A673 (cell line): Measurements from ENCODE around the gene UCP2. TPM values are rescaled to one million over a fixed set of nuclear protein-coding genes. Genes with fewer than 3 reads are reported as not detected.

Experiments
- BruUV-seq: library from RNA; stranded (reverse); fragments of 400-500 nt; replicated peaks from 2 replicates; lab custom pipeline; 2021; lab: Mats Ljungman, UMichigan
- CTCF ChIA-PET: fragments of 300-600 bp; sonication (Branson Sonifier 250); formaldehyde crosslinking; loops from one replicate; lab custom pipeline; 2022; ENCODE audit warnings: antibody characterized with exemption; lab: Charles Lee
- POLR2A ChIA-PET: fragments of 300-600 bp; sonication (Branson Sonifier 250); formaldehyde crosslinking; loops from one replicate; lab custom pipeline; 2022; ENCODE audit warnings: antibody characterized with exemption; ENCODE audit not compliant: low non-redundant PET; lab: Charles Lee
- DNase-seq: peaks from one replicate; pipeline ENCODE4 v3.0.0-alpha.2; 2015; ENCODE audit warnings: low spot score
- H3K27ac ChIP-seq: fragments of 200-600 bp; sonication (generic); 2 replicates; pipeline ENCODE4 v1.5.1; 2016; ENCODE audit warnings: mixed run types, low read depth, mild to moderate bottlenecking, mixed read lengths, antibody characterized with exemption, low read length; ENCODE audit not compliant: poor library complexity, severe bottlenecking
- H3K27me3 ChIP-seq: fragments of 200-600 bp; sonication (generic); replicated peaks from 2 replicates; pipeline ENCODE4 v1.6.1; 2017; ENCODE audit warnings: mixed run types, low read depth, mild to moderate bottlenecking, mixed read lengths, antibody characterized with exemption, low read length; ENCODE audit not compliant: insufficient read depth, poor library complexity
- H3K36me3 ChIP-seq: fragments of 200-600 bp; sonication (generic); 2 replicates; pipeline ENCODE4 v1.6.1; 2016; ENCODE audit warnings: mixed run types, mild to moderate bottlenecking, mixed read lengths, antibody characterized with exemption, low read length; ENCODE audit not compliant: insufficient read depth, poor library complexity, severe bottlenecking
- H3K4me1 ChIP-seq: fragments of 200-600 bp; sonication (generic); 2 replicates; pipeline ENCODE4 v1.6.1; 2017; ENCODE audit warnings: mixed run types, mild to moderate bottlenecking, mixed read lengths, antibody characterized with exemption, low read length; ENCODE audit not compliant: insufficient read depth, poor library complexity, severe bottlenecking
- H3K4me3 ChIP-seq: fragments of 200-600 bp; sonication (generic); 2 replicates; pipeline ENCODE4 v1.5.1; 2016; ENCODE audit warnings: low read depth, mixed run types, mild to moderate bottlenecking, mixed read lengths, low read length; ENCODE audit not compliant: poor library complexity, severe bottlenecking
- H3K9me3 ChIP-seq: fragments of 200-600 bp; sonication (generic); 2 replicates; pipeline ENCODE4 v1.6.1; 2016; ENCODE audit warnings: mixed run types, low read depth, mild to moderate bottlenecking, mixed read lengths, antibody characterized with exemption, low read length; ENCODE audit not compliant: poor library complexity, severe bottlenecking
- EZH2 ChIP-seq: fragments of 200-600 bp; sonication (generic); IDR thresholded peaks from 2 replicates; pipeline ENCODE4 v1.6.1; 2017; ENCODE audit warnings: borderline replicate concordance, low read depth, mild to moderate bottlenecking, mixed read lengths, antibody characterized with exemption, low read length; ENCODE audit not compliant: poor library complexity, severe bottlenecking
- intact Hi-C: fragments of 100-400 bp; cut with micrococcal nuclease; formaldehyde crosslinking; loops from one replicate; pipeline ENCODE4 v1.10.0; 2022; ENCODE audit not compliant: unreplicated experiment
- total RNA-seq: library from RNA; stranded (reverse); gene quantifications from 2 replicates; pipeline ENCODE4 v1.2.3, GENCODE V29; 2021
- TF ChIP-seq, protein P1 (sequence below): fragments of 300-800, 200-600 bp; sonication (generic); conservative IDR thresholded peaks from 2 replicates; pipeline ENCODE4 v1.5.1; 2017; ENCODE audit warnings: low read depth, mild to moderate bottlenecking, antibody characterized with exemption, low read length, moderate library complexity, mixed read lengths

The UCP2 gene
- total RNA-seq, 1 experiment from 2014 or later = 88.5 TPM

DNA sequence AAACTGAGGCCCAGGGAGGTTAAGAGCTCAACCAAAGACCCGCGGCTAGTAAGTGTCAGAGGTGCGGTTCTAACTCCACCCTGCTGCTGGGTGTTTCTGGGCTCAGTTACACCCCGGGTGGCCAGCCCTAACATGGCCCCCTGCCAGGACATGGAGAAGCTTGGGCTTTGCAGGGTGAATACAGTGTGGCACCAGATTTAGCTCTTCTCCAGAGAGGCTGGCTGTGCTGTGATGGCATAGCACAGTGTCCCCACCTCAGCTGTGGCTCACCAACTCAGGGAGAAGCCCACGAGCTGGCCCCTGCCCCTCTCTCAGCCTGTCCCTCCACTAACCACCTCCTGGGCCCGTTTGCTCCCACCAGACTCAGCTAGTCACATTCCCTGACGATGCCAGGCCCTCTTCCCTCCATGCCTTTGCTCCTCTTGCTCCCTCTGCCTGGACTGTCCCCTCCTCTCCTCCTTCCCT is 19.2 kb upstream of the UCP2 start:
- intact Hi-C loops = no loop called here
- Histone ChIP-seq H3K36me3 (no peaks in the 10 kb centered on the region), H3K9me3 (no peaks in the 10 kb centered on the region), H3K4me3 (no peak overlapping the region), H3K27ac (no peak overlapping the region), H3K27me3 (no peaks in the 10 kb centered on the region), H3K4me1 (peaks cover 6% of the 10 kb centered on the region)
- TF ChIP-seq EZH2 = no peak
- TF ChIP-seq, protein P1, sequence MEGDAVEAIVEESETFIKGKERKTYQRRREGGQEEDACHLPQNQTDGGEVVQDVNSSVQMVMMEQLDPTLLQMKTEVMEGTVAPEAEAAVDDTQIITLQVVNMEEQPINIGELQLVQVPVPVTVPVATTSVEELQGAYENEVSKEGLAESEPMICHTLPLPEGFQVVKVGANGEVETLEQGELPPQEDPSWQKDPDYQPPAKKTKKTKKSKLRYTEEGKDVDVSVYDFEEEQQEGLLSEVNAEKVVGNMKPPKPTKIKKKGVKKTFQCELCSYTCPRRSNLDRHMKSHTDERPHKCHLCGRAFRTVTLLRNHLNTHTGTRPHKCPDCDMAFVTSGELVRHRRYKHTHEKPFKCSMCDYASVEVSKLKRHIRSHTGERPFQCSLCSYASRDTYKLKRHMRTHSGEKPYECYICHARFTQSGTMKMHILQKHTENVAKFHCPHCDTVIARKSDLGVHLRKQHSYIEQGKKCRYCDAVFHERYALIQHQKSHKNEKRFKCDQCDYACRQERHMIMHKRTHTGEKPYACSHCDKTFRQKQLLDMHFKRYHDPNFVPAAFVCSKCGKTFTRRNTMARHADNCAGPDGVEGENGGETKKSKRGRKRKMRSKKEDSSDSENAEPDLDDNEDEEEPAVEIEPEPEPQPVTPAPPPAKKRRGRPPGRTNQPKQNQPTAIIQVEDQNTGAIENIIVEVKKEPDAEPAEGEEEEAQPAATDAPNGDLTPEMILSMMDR = no peak
- no peak for DNase-seq
- POLR2A ChIA-PET = no interaction called here
- BruUV-seq = no TSS peak
- CTCF ChIA-PET = no interaction called here

DNA sequence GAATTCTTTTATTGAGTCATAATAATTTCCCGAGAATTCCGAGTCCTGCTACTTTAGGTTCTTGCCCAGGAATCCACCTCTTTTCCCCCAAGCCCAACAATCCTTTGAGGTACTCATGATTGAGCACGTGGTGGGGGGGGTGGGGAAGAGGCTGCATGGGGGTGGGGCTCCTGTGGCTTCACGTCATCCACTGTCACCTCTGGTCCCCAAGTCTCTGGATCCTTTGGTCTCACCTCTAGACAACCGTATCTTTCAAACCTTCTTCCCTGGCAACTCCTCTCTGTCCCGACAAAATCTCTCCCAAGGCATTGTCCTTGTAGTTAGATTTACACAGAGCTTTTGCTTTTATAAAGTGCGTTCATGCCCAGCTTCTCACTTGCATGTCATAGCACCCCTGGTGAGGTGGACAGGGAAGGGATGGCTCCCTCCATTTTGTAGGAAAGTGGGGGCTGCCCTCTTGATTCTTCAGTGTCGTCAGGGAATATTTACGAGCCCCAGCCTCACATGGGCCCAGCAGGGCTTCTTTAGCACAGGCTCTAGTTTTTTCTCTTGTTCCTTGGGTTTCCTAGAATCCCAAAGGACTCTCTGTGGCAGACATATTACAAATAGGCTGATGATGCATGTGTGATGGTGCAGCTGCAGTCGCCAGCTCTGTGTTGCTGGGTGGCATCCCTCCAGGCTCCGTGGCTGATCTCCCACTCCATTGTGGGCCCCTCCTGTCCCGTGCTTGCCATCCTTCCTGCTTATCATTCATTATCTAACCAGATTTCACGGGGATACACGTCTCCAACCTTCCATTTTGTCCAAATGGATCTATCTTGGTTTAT is 17.9 kb upstream of the UCP2 start:
- H3K27me3 ChIP-seq = no peaks in the 10 kb centered on the region
- no peak overlapping the region for H3K4me3 ChIP-seq
- POLR2A ChIA-PET = no interaction called here
- H3K4me1 ChIP-seq = peaks cover 6% of the 10 kb centered on the region
- intact Hi-C loops = no loop called here
- H3K36me3 ChIP-seq = no peaks in the 10 kb centered on the region
- CTCF ChIA-PET = no interaction called here
- no peak overlapping the region for H3K27ac ChIP-seq
- TF ChIP-seq, protein P1 = no peak
- no peak for TF ChIP-seq EZH2
- no peaks in the 10 kb centered on the region for H3K9me3 ChIP-seq
- BruUV-seq = no TSS peak
- DNase-seq = no peak

DNA sequence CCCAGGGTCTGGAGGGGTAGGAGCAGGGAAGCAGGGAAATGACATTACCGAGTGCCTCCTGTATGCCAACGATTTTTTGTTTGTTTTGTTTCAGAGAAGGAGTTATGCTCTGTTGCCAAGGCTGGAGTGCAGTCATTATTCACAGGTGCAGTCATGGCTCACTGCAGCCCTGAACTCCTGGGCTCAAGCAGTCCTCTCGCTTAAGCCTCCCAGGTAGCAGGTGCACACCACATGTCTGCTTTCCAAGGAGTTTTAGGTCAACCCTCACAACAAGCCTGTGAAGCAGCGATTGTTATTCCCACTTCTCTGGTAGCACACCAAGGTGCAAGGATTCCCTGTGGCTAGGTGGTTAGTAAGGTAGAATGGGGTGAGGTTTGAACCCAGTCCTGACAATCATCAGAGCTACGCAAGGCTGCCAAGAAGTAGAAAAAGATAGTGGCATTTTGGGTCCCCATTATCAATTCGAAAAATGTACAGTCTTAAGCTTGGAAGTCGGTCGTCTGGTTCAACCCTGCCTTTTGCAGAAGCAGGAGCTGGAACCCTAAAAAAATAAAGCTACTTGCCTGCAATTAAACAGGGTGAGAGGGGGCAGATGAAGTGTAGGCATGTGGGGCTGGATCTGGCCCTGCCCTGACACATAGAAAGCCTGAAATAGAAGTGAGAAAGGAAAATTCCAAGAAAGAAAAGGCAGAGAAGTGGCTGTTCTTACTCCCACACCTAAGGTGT is 17.1 kb upstream of the UCP2 start:
- CTCF ChIA-PET = no interaction called here
- Histone ChIP-seq H3K4me1 (peaks cover 6% of the 10 kb centered on the region), H3K4me3 (no peak overlapping the region), H3K36me3 (no peaks in the 10 kb centered on the region), H3K9me3 (no peaks in the 10 kb centered on the region), H3K27me3 (no peaks in the 10 kb centered on the region), H3K27ac (no peak overlapping the region)
- TF ChIP-seq EZH2 = no peak
- TF ChIP-seq, protein P1 = no peak
- no TSS peak for BruUV-seq
- POLR2A ChIA-PET = no interaction called here
- no peak for DNase-seq
- intact Hi-C loops = no loop called here
